Measurements from ENCODE around the gene ORM2.

Gene ORM2

DNA sequence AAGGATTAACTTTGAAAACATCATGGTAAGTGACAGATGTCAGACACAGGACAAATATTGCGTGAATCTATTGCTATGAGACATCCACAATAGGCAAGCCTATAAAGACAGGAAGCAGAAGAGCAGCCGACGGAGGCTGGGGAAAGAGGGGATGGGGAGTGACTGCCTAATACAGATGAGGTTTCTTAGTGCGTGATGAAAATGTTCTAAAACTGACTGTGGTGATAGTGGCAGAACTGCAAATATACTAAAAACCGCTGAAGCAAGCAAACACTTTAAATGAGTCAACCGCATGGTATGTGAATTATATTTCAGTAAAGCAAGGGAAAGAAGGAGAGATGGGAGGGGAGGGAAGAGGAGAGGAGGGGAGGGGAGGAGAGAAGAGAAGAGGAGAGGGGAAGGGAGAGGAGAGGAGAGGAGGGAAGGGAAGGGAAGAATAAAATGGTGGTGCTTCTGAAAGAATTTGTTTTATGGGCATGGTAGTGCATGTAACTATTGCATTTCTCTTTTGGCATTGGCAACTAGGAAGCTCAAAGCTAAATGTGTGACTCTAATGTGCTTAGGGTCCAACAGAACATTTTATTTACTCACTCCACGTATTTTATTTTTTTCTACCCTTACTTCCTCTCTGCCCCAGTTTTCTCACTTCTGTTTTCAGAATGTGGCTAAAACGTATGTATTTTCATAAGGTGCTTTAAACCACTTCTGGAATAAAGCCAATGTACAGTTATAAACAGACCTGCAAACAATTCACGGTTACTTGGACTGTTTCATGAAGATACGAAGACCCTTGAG is 36.9 kb downstream of the ORM2 start:
- in situ Hi-C loops (cut with HindIII; ENCODE audit: low sequenced_read_pairs): no loop called here

DNA sequence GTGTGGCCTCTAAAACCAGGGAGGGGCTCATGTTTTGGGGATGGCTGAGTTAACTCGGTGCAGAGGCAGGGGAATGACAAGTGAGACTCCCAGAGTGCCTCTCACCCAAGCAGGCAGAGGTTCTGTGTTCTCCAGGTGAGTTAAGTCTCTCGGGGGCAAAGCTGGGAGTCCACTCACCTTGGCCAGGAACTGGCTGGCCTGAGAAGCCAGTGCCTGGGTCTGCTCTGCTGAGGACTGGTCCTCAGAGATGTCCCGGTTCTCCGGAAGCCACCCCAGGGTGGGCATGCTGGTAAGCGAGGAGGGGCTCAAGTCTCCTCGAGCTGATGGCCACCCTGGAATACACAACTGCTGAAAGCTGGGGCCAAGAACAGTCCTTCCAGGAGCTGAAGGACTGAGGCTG is 37.7 kb downstream of the ORM2 start:
- in situ Hi-C loops (cut with HindIII; ENCODE audit: low sequenced_read_pairs): no loop called here

DNA sequence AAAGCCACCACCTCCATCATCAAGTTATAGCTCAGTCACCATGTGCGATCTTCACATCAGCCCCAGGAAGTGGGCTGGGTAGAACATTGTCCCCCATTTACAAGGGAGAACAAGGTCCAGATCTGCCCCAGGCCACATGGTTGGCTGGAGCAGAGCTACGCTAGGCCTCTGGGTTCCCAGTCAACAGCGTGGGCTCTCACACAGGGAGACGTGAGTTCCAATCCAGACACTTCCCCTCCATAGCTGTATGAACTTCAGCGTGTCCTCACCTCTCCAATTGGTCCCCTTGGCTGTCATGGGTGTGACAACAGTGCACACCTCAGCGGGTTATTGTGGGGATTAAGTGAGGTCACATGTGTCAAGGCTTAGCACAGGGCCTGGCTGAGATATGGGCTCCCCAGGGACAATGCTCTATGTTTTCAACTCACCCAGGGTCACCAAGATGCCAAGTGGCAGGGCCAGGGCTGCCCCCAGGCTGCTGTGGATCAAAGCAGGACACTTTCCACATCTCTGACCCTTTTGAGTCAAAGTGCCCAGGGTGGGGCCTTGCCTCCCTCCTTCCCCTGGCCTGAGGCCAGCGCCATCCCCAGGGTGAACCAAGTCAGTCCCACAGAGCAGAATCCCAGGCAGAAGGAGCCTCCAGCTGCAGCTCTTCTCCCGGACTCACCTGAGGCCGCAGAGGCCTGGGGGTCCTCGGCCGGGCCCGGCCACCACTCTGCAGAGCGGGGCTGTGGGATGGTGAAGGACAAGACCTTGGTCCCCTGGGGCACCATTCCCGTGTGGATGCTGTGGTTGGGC is 38.3 kb downstream of the ORM2 start:
- in situ Hi-C loops (cut with HindIII; ENCODE audit: low sequenced_read_pairs): no loop called here

DNA sequence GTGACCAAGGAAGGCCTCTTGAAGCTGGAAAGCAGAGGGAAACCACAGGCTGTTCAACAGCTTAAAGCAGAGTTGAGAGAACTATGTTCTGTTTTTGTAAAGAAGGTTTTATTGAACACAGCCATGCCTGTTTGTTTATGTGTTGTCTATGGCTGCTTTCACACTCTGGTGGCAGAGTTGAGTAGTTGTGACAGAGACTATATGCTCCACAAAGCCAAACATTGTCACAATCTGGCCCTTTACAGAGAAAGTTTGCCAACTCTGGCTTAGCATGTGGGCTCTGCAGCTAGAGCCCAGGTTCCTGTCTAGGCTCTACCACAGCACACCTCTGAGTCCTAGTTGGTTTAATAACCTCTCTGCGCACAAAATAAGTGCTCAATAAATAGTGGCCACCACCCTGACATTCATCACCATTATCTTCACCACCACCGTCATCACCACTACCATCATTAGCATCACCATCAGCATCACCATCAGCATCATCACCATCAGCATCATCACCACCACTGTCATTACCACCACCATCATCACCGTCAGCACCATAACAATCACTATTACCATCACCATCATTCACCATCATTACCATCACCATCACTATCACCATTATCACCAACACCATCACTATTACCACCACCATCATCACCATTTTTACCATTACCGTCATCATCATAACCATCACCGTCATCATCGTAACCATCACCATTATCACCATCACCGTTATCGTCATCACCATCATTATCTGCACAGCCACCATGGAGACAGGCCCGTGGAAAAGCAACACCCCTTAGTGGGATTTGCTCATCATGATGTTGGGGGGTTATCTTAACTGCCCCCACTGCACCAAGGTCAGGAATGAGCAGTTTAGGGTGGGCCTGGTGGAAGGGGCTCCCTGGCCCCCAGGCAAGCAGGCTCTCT is 39.8 kb downstream of the ORM2 start:
- in situ Hi-C loops (cut with HindIII; ENCODE audit: low sequenced_read_pairs): no loop called here

DNA sequence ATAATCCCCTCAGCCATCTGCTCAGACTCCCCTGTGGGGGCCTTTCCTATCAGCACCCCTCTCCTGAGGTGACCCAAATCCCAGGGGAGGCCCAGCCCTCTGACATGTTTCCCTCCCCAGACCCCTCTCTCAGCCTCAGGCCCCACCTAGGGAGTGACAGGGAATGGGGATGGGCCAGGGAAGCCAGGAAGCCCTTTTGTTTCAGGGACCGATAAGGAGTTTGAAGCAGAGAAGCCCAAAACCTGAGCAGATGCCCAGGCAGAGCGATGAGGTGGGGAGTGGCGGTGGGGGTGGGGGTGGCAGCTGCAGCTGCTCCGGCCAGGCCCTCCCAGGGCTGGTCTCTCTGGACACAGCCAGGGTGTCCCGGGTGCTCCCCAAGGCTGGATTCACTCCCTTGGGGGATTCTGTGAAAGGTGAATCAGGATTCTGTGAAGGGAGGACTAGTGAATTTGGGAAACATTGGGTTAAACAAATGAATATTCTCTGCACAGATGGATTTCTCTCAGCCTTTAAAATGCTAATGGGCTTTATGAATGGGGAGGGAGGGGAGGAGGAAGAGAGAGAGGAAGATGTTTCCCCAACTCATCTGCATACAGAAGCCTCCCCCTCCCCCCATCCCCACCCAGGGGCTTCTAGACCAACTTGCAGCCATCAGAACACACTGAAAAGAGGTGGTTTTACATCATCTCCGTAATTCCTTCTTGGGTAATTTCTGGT is 40.7 kb downstream of the ORM2 start:
- in situ Hi-C loops (cut with HindIII; ENCODE audit: low sequenced_read_pairs): no loop called here

DNA sequence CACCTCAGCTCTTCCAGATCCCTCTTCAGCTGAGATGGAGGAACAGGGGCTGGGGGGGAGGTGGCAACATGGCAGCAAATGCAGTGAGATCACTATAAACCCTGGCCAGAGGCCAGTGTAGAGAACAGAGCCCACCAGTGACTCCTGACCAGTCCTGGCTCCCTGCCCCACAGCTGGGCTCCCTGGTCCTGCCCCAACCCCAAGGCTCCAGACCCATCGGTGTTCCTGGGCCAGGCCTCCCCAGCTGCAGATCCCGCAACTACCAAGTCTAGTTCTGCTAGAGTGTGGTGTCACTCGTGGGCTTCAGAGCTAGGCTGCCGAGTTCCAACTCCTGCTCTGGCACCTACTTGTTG is 41.3 kb downstream of the ORM2 start:
- in situ Hi-C loops (cut with HindIII; ENCODE audit: low sequenced_read_pairs): no loop called here

DNA sequence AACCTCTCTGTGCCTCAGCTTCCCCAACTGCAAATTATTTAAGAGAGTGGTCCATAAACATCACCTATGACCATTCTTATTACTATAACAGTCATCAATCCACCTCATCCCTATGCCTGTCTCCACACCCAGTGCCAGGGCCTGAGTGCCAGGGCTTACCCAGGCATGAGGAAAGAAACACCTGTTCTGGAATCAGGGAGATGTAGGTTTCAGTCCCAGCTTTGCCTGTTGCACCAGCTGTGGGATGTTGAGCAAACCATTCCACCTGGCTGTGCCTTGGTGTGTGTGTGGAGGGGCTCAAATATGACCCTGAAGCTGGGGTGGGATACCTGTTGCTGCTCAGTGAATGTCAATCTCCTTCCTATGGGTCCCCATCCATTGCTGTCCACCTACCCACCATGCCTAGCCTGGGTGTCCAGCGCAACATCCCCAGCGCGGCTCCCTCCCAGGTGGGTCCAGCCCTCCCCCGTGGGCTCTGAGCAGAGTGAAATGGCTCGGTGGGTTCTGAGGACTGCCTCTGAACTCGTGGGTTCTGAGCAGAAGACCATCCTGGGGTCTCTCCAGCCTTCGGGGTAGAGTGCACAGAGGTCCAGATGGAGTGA is 41.8 kb downstream of the ORM2 start:
- in situ Hi-C loops (cut with HindIII; ENCODE audit: low sequenced_read_pairs): no loop called here

DNA sequence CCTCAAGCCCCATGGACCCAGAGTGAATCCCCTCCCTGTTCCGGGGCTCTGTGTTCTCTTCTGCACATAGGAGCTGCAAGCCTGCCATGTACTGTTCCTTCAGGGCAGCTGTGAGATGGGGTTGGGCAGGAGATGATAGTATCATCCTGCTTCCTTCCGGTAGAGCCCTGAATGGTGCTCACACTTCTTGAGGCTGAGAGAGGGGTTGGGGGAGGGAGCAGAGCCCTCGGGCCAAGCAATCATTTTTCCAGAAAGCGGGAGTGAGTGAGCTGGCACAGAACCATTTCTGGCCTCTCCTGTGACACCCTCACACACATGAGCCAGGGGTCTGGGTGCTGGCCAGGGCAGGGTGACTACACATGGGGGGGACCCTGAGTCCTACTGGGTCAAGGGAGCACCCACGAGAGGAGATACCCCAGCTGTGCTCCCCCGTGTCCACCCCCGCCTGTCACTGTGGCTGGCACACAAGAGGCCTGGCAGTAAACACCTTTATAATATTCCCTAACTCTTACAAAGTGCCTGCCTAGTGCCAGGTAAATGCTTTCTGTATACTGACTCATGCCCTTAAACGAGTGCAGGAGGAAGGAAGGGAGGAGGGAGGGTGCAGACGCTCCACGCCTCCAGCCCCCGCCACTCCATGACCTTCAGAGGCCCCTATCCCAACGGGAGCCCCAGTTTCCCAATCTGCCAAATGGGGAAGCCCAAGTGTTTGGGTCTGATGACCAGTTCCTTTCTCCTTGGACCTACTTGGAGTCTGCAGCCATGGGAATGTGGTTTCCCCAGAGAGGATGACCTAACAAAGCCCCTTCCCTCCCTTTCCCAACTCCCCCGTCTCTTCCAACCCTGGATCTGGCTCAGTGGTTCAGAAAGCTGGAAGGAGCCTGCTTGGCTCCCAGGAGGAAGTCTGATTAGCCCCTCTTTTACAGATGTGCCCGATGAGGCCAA is 42.6 kb downstream of the ORM2 start:
- in situ Hi-C loops (cut with HindIII; ENCODE audit: low sequenced_read_pairs): no loop called here

DNA sequence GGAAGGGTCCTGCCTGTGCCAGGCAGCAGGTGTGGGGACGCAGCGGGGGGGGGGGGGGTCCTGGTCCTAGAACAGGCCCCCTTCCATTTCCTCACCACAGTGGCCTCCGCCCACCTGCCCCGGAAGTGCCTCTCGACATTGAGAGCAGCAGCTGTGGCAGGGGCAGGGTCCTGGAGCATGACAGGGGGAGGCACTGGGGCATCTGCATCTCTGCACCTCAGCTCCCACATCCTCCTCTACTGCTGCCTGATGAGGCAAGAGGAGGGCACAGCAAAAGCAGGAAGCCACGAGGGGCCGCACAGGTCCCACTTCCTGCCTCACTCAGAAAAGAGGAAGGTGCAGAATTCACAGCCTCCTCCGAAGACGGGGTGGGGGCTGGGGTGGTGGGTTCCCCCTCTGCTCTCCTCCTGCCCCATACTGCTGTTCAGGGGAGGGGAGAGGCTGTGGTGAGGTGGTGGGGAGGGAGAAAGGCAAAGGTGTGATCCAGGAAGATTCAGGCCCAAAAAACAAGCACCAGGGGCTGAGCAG is 43.3 kb downstream of the ORM2 start:
- in situ Hi-C loops (cut with HindIII; ENCODE audit: low sequenced_read_pairs): no loop called here

DNA sequence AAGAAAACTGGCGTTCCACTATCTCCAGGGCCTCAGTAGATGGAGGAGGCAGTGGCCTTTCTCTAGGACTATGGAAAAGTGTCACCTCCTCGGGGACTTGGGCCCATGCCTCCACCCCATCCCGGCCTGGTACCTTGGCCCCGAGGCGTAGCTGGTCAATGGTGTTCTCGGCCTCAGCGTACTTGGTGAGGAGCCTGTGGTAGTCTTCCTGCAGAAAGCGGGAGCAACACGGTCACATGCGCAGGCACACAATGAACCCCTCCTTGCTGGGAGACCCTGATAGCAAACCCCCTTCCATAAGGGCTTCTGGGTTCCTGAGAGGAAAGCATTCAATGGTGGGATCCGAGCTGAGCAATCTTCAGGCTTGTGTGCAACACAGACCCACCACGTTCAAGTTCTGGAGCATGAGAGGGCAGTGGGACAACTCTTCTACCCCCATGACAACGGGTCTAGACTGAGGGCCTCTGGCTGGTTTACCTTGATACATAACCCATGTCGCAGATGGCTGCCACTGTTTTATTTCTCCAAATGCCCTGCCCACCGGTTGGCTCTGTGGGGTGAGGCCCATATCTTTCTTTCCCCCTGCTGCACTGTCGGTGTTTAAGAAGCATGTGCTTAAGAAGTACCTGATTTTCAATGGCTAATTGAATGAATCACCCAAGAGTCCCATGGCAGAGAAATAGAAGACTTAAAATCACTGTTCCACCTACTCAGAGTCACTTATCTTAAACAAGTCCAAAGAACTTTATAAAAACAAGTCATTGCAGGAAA is 44.5 kb downstream of the ORM2 start:
- in situ Hi-C loops (cut with HindIII; ENCODE audit: low sequenced_read_pairs): no loop called here

DNA sequence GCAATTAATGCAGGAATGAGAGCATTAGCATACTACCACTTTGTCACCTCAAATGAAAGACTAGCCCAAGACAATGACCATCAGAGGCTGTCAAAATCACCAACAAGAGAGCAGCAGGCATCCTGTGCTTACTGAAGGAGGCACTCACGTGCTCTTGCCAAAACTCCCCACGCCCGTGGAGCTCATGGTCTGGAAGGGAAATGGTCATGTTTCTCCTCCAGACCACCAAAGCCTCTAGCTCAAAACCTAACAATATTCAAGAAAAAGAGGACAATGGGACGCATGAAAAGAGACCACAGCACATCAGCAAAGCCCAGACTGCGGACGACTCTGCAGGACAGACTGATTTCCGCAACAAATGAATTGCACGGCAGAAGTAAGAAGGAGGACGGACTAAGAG is 45.3 kb downstream of the ORM2 start:
- in situ Hi-C loops (cut with HindIII; ENCODE audit: low sequenced_read_pairs): no loop called here

DNA sequence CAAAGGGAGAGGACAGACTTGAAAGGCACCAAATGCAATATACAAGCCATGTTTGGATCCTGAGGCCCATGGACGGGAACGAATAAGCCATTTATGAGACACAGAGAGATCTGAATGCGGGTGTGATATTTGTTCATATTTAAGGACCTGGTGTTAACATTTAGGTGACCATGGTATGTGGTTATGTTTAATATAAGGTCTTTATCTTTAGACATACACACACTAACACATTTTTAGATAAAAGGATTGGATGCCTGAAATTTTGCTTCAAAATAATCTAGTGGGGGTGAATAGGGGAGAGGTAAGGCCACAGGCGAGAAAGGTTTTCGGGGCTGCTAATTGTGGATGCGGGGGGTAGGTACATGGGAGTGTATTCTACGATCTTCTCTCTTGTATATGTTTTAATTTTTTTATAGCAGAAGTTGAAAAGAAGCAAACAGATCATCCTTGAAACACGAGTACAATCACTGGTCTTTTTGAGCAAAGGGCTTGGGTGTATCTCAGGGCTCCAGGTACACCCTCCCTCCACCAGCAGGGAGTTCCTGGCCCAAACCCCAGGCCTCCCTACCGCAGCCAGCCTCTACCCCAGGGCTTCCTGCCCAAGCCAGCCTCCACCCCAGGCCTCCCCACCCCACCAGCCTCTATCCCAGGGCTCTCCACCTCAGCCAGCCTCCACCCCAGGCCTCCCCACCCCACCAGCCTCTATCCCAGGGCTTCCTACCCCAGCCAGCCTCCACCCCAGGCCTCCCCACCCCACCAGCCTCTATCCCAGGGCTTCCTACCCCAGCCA is 45.9 kb downstream of the ORM2 start:
- in situ Hi-C loops (cut with HindIII; ENCODE audit: low sequenced_read_pairs): no loop called here

DNA sequence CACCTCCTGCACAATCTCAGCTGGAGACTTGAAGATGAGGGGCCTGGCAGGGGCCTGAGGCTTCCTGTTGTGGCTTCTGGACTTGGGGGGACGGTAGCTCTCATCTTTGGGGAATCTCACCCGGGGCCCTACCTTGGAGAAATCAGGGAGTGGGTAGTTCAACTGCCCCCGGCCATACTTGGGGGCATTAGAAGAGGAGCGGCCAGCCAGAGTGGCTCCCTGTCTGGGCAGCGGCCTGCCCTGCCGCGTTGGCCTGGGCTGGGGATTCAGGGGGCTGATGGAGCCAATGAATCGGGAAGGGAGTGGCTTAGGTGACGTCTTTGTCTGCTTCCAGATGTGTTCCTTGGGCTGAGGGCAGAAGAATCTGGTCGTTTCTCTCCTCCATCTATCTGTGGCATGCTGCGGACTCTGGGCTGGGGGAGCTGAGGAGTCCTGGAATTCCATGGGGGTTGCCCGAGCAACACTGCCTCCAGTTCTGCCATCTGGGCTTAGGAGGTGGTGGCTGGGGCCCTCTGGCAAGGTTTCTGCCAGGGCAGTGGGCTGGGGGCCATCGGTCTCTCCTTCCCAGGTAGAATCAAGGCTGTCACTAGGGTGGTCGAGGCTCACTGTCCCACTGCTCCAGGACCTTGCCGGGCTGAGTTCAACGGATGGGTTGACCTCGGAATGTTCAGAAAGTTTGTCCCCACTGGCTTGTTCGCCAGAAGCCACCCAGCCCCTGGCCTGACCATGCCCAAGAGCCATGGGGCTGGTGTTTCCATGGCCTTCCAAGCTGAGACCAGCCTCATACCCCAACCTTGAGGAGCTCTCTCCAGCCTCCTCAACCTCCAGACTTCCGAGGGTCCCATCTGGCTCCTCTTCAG is 47.1 kb downstream of the ORM2 start:
- in situ Hi-C loops (cut with HindIII; ENCODE audit: low sequenced_read_pairs): no loop called here

DNA sequence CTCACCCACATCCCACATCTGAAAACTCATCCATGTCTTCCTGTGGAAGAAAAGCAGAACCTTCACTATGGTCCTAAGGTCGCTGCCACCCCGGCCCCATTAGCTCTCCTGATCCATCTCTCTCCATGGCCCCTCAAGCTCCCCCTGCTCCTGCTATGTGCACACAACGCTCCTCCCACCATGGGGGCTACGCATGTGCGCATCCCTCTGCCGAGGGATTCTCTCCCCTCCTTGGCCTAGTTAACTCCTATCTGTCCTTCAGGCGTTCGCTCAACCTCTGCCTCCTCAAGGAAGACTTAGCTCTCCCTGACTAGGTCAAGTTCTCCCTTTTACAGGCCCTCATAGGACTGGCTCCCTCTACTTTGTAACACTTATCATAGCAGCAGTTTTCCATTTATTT is 48.3 kb downstream of the ORM2 start:
- in situ Hi-C loops (cut with HindIII; ENCODE audit: low sequenced_read_pairs): no loop called here

DNA sequence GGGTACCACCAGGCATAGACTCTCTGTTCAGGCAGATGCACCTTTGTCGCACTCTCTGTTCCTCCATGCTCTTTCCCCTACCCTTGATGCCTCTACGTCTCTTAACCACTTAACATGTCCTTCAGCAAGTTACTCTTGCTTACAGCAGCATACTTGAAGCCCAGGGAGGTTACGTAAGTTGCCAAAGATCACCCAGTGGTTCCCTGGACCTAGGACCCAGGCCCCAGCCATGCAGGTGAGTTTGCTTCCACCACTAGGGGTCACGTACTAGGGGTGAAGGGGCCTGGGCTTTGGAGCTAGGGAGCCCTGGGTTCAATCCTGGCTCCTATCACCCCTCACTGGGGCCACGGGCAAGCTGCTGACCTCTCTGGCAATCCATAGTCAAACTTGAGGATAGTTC is 49.2 kb downstream of the ORM2 start:
- in situ Hi-C loops (cut with HindIII; ENCODE audit: low sequenced_read_pairs): no loop called here
